Esophagus squamous epithelium (tissue), 5 donors: Measurements from ENCODE around the gene HIF1AN. TPM values are rescaled to one million over a fixed set of nuclear protein-coding genes. Genes with fewer than 3 reads are reported as not detected.

Experiments used
- DNase-seq: peaks from one replicate; lab custom pipeline; 2025; lab: John Stamatoyannopoulos, UW
- H3K27ac ChIP-seq, 4 donors: fragments of 200-600 bp; sonication (generic); one replicate each; pipeline ENCODE4 v1.5.1; 2016 to 2019; ENCODE audit warnings: mild to moderate bottlenecking in 1 of 4
- H3K27me3 ChIP-seq, 4 donors: fragments of 200-600 bp; sonication (generic); 1 replicate in 3 of 4; 2 replicates in 1 of 4; pipeline versions ENCODE4 v1.5.1 to v1.6.0; 2017 to 2021; ENCODE audit warnings: antibody characterized with exemption in 1 of 4
- H3K36me3 ChIP-seq, 3 donors: fragments of 200-600 bp; sonication (generic); one replicate each; pipeline ENCODE4 v1.5.1; 2016 to 2019
- H3K4me1 ChIP-seq, 3 donors: fragments of 200-600 bp; sonication (generic); one replicate each; pipeline ENCODE4 v1.5.1; 2017 to 2019
- H3K4me3 ChIP-seq, 4 donors: fragments of 200-600 bp; sonication (generic); 1 replicate in 3 of 4; 2 replicates in 1 of 4; pipeline ENCODE4 v1.5.1; 2016 to 2019; ENCODE audit warnings: mild to moderate bottlenecking in 2 of 4, moderate library complexity in 1 of 4
- H3K9me3 ChIP-seq, 3 donors: fragments of 200-600 bp; sonication (generic); one replicate each; pipeline ENCODE4 v1.5.1; 2016 to 2019
- CTCF ChIP-seq, 6 experiments: fragments of 450-650 bp in 4 of 6; fragments of 200-600 bp in 2 of 6; sonication (generic) in 2 of 6; IDR thresholded peaks; one replicate each; pipeline ENCODE4 v1.5.1; 2016 to 2019; ENCODE audit warnings: antibody characterized with exemption in 6 of 6, mild to moderate bottlenecking in 4 of 6, moderate library complexity in 4 of 6
- POLR2A ChIP-seq, 4 donors: fragments of 450-650 bp; IDR thresholded peaks; one replicate each; pipeline ENCODE4 v1.6.1; 2017; ENCODE audit warnings: antibody characterized with exemption in 4 of 4, mild to moderate bottlenecking in 4 of 4, moderate library complexity in 3 of 4
- WGBS, 2 donors: methylation state at CpG; one replicate each; pipeline ENCODE4 v1.1.5; 2018; 5-methylcytosine and 5-hydroxymethylcytosine counted together
- intact Hi-C: fragments of 100-400 bp; cut with DNase I; formaldehyde crosslinking; loops from one replicate; pipeline ENCODE4 v1.15.0; 2022
- total RNA-seq, 4 donors: library from RNA; depleted of rRNA; stranded (reverse); fragments of >200 nt; gene quantifications; one replicate each; pipeline ENCODE4 v1.1.0, GENCODE V29; 2016
- donor health status: DM: yes; HTN: yes; CAD: no.

HIF1AN gene
- total RNA-seq, 4 donors from 2014 or later, result 8.6 to 13.2 (median 11.6) TPM

GRCh38 chr10:100498059-100498458 lies 37.7 kb upstream of the HIF1AN start:
- Histone ChIP-seq H3K27me3 (no peaks in the 10 kb centered on the region), H3K36me3 (peaks cover 7 to 98% (median 12%) of the 10 kb centered on the region in 3 donors), H3K4me3 (no peak overlapping the region), H3K27ac (no peak overlapping the region), H3K4me1 (no peaks in the 10 kb centered on the region), H3K9me3 (no peaks in the 10 kb centered on the region)
- intact Hi-C loops, result no loop called here
- 86% methylated on average over 1 of the region's 4 CpGs; no CpG with 5 or more reads in 1 of the 2 donors for WGBS, 2 donors
- TF ChIP-seq CTCF (IDR thresholded peaks at IDR 0.05), result no peak
- TF ChIP-seq POLR2A (IDR thresholded peaks at IDR 0.05), result no peak
- no peak for DNase-seq

GRCh38 chr10:100501423-100501822 lies 34.3 kb upstream of the HIF1AN start:
- no peaks in the 10 kb centered on the region for H3K9me3 ChIP-seq
- H3K4me3 ChIP-seq, result no peak overlapping the region
- no peaks in the 10 kb centered on the region for H3K27me3 ChIP-seq
- intact Hi-C loops, result no loop called here
- TF ChIP-seq CTCF (IDR thresholded peaks at IDR 0.05), result no peak
- TF ChIP-seq POLR2A (IDR thresholded peaks at IDR 0.05), result no peak
- H3K27ac ChIP-seq, result no peak overlapping the region
- H3K4me1 ChIP-seq, result no peaks in the 10 kb centered on the region
- peaks cover 7 to 92% (median 8%) of the 10 kb centered on the region in 3 donors for H3K36me3 ChIP-seq
- DNase-seq, result no peak

- Histone ChIP-seq H3K4me1 (no peaks in the 10 kb centered on the region), H3K27me3 (no peaks in the 10 kb centered on the region), H3K9me3 (no peaks in the 10 kb centered on the region), H3K27ac (no peak overlapping the region), H3K36me3 (peaks cover 7 to 92% (median 15%) of the 10 kb centered on the region in 3 donors), H3K4me3 (no peak overlapping the region)
- WGBS, 2 donors, result 92 to 100% methylated on average over 1 of the region's 1 CpG
- intact Hi-C loops, result no loop called here
- TF ChIP-seq CTCF (IDR thresholded peaks at IDR 0.05), result no peak
- DNase-seq, result no peak
These were observed 32.7 kb upstream of the HIF1AN start for GRCh38 chr10:100502926-100503494.

GRCh38 chr10:100504096-100504495 lies 31.6 kb upstream of the HIF1AN start:
- no peak for TF ChIP-seq CTCF (IDR thresholded peaks at IDR 0.05)
- intact Hi-C loops, result no loop called here

GRCh38 chr10:100505164-100505563 lies 30.6 kb upstream of the HIF1AN start:
- no peak for DNase-seq
- no peaks in the 10 kb centered on the region for H3K9me3 ChIP-seq
- TF ChIP-seq POLR2A (IDR thresholded peaks at IDR 0.05) (no peak), CTCF (IDR thresholded peaks at IDR 0.05) (no peak)
- no peaks in the 10 kb centered on the region for H3K27me3 ChIP-seq
- H3K4me3 ChIP-seq, result no peak overlapping the region
- peaks cover 7 to 85% (median 15%) of the 10 kb centered on the region in 3 donors for H3K36me3 ChIP-seq
- intact Hi-C loops, result no loop called here
- H3K4me1 ChIP-seq, result peaks cover 0 to 9% (median 0%) of the 10 kb centered on the region in 3 donors
- no peak overlapping the region for H3K27ac ChIP-seq
- 81 to 95% methylated on average over 2 of the region's 2 CpGs for WGBS, 2 donors

More at GRCh38 chr10:100504096-100504495, 31.6 kb upstream of the HIF1AN start:
- no peaks in the 10 kb centered on the region for H3K9me3 ChIP-seq
- 82 to 84% methylated on average over 5 of the region's 5 CpGs for WGBS, 2 donors
- H3K27me3 ChIP-seq, result no peaks in the 10 kb centered on the region
- no peak for DNase-seq
- H3K27ac ChIP-seq, result no peak overlapping the region
- H3K4me1 ChIP-seq, result no peaks in the 10 kb centered on the region
- H3K4me3 ChIP-seq, result no peak overlapping the region
- peaks cover 7 to 91% (median 15%) of the 10 kb centered on the region in 3 donors for H3K36me3 ChIP-seq
